AG09319 (cell line): ENCODE results near the gene KCNAB1.

ENCODE experiments used
- DNase-seq: peaks from one replicate; pipeline ENCODE4 v3.0.0-alpha.2; 2010; ENCODE audit warnings: low read depth; ENCODE audit errors: extremely low read depth
- TF ChIP-seq, protein P1 (sequence below): IDR thresholded peaks from 2 replicates; pipeline ENCODE4 v1.5.1; 2011; ENCODE audit warnings: low read depth, mild to moderate bottlenecking, inconsistent platforms, low read length, moderate library complexity

The KCNAB1 gene

DNA sequence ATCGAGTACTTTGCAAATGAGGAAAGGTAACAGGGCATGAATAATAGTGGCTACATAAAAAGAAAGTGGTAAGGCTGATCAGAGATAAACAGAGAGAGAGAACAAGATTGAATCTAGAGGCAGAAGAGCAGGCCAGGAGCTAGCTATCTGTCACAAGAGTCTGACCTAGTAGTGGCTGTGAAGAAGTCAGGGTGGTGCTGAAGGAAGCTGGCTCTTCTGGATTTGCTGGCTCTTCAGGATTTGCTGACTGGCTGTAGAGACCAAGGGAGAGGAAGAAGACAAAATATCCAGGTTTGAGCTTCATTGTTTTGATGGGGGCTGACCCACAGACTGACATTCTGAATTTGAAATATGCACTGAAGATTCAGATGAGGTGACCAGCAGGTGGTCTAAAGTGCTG lies 292.2 kb downstream of the KCNAB1 start:
- DNase-seq: no peak
- TF ChIP-seq, protein P1, sequence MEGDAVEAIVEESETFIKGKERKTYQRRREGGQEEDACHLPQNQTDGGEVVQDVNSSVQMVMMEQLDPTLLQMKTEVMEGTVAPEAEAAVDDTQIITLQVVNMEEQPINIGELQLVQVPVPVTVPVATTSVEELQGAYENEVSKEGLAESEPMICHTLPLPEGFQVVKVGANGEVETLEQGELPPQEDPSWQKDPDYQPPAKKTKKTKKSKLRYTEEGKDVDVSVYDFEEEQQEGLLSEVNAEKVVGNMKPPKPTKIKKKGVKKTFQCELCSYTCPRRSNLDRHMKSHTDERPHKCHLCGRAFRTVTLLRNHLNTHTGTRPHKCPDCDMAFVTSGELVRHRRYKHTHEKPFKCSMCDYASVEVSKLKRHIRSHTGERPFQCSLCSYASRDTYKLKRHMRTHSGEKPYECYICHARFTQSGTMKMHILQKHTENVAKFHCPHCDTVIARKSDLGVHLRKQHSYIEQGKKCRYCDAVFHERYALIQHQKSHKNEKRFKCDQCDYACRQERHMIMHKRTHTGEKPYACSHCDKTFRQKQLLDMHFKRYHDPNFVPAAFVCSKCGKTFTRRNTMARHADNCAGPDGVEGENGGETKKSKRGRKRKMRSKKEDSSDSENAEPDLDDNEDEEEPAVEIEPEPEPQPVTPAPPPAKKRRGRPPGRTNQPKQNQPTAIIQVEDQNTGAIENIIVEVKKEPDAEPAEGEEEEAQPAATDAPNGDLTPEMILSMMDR: no peak

DNA sequence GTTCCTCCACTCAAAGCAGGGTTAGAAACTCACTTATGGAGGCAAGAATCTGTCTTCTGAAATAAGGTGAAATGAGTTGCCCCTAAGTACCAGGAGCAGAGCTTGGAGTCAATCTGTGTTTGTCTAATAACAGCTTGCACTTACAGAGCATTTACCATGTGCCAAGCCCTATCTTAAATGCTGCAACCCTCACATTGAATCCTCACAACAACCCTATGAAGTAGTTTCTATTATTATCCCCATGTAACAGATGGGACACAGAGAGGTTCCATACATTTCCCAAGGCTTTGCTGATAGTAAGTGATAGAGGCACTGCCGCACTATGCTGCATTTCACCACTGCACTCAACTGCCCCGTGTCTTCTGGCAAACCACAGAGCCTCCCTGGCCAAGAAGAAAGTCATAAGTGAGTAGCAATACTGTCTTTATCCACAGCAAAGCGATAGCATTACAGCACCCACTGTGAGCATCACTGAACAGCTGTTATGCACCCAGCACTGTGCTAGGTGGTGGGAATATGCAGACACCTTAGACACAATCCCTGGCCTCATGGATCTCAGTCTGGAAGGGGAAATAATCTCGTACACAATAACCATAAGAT lies 293.0 kb downstream of the KCNAB1 start:
- DNase-seq: no peak
- TF ChIP-seq, protein P1: no peak

DNA sequence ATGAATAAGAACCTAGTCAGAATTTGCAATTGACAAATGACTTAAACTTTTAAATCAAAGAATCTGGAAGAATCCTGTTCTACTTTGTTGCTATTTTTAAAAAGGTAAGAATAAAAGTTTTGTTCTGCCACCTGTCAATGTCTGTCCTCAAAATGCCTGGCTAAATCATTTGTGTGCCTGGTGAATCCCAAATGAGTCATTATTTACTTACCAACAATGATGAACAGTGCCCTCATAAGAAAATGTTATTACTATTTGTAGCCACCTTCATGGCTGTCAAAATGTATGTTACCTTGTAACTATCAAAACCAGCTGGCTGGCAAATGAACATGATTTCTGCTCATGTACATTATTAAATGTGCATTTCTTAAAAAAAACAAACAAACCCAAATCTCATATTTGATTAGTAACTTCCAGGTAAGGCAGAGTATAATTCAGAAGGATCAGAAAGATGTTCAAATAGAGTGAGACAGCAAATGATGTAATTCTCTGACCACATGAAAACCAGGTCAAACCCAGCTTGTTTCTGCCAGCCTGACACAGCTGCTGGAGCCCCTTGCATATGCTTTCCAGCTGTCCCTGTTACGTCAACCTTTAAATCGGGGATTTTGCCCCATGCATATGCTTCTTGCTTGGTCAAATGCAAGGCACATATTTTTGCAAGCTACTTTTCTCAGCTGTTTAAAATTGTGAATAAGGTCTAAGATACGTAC lies 296.6 kb downstream of the KCNAB1 start:
- TF ChIP-seq, protein P1: no peak
- DNase-seq: no peak

DNA sequence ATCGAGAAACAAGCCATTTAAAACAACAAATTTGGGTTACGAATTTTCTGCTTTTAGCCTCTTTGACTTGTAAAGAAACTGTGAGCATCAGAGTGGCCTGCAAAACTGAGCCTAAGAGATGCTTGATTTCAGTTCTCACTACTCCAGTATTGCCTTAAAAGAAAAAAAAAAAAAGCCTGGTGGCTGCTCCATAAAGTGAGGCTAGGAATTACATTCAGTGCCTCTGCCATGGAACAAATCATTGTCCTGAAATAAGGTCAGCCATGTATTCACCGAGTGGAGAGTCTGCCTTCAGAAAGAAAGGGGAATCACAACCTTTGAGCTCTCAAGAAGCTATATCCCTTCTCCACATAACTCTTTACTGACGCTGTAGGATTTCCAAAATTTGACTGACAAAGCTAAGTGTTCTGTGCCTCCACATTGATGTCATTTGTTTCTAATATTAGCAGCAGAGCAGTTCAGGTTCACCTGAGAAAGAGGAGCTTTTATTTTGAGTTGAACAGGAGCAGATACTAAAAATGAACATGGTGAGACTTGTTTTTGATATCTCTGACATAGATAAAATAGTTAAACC lies 297.3 kb downstream of the KCNAB1 start:
- DNase-seq: no peak
- TF ChIP-seq, protein P1: no peak

DNA sequence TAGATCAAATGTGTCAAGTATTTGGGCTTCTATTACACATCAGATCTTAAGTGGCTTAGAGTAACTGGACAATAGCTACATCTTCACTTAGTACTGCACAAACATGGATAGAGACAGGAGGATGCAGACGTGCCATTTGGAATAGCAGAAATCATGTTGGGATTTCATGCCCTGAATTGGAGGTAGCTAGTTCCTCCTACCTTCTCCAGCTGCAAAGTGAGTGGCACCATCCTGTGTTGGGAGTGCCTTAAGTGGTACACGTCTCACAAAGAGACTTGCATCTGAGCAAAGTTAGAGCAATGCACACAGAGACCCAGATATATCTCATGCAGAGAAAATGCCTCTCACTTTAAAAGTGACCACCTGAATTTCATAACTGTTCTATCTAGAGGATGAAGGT lies 298.1 kb downstream of the KCNAB1 start:
- no peak for DNase-seq
- TF ChIP-seq, protein P1: no peak

DNA sequence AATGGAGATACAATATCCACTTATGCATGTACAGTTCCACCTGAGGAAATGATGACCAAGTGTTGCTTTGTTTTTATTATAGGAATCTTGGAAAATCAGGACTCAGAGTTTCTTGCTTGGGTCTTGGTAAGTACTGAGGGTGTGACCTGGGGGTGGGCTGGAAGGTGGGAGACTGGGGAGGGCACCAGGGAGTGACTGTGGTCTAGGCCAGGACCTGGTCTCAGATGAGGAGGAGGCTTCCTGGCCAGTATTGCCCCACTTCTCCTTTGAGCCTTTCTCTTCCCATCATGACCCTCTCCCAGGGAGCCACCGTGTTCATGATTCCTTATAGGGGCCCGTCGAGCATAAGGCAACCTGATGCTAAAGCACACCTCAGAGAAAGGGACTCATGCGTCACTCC lies 301.2 kb downstream of the KCNAB1 start:
- no peak for DNase-seq

DNA sequence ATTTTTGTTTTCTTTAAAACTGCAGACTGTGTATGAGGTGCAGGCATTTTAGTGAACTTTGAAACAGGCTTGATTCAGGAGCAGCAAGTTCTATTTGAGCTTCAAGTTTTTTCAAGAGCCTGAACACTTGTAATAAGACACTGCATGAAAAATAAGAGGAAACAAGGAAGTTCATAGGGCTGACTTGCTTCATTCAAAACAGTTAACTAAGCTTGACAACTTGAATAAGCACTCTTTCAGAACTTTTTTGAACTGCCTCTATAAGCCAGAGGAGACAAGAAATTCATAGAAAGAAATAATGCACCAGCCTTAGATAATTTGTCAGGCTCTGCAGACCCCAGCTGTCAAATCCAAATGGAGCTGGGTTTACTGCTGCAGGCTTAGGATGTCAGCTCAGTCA lies 304.4 kb downstream of the KCNAB1 start:
- TF ChIP-seq, protein P1: no peak
- DNase-seq: no peak

More for the DNA sequence above, 301.2 kb downstream of the KCNAB1 start:
- TF ChIP-seq, protein P1: no peak
